Pons (tissue), 1 donor: ENCODE data around the gene HAO2.

Experiments used
- DNase-seq: peaks from one replicate; pipeline ENCODE4 v3.0.0-alpha.2; 2016; ENCODE audit warnings: low spot score

The HAO2 gene

GRCh38 chr1:119438761-119439160 is 70.2 kb downstream of the HAO2 start:
- DNase-seq, result no peak

DNA sequence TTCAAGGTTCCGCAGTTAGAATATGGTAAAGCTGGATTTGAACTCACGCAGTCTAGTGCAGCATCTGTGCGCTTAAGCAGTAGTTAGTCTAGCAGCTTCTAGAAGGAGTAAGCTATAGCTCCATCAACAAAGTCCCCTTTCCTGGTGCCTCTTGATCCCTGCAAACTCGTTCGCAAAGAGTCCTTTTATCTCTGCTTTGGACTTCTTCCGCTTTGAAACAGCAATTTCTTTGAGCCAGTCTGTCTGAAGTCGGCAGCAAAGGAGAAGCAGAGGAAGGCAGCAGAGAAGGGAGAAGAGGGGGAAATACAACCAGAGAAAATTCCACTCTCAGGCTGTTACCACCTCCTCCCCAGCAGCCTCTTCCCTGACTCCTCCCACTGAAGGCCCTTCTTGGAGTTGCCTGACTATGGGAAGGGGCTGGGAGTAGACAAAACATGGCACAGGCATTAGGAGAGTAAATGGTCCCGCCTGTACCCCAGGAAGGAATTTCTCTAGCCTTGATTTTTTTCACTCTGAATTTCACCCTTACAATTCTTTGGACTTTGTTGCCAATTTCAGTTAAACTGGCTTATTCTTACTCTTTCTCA is 72.2 kb downstream of the HAO2 start:
- DNase-seq, result no peak

- DNase-seq, result no peak
These were observed 74.2 kb downstream of the HAO2 start for GRCh38 chr1:119442756-119443155.
